GM06990 (cell line): ENCODE measurements around the gene ZBTB1.

Experiments used
- DNase-seq: peaks from one replicate; pipeline ENCODE4 v3.0.0-alpha.2; 2011; ENCODE audit not compliant: insufficient read length; ENCODE audit errors: extremely low read depth
- H3K27me3 ChIP-seq: replicated peaks from 2 replicates; pipeline ENCODE4 v1.6.0; 2011; ENCODE audit warnings: low read length; ENCODE audit not compliant: control insufficient read depth, insufficient read depth
- H3K36me3 ChIP-seq: 2 replicates; pipeline ENCODE4 v1.5.1; 2011; ENCODE audit warnings: low read length; ENCODE audit not compliant: control insufficient read depth, insufficient read depth
- H3K4me3 ChIP-seq: replicated peaks from 2 replicates; pipeline ENCODE4 v1.5.1; 2011; ENCODE audit warnings: low read depth, mild to moderate bottlenecking, control low read depth, low read length
- TF ChIP-seq, protein P1 (sequence below): IDR thresholded peaks from 2 replicates; pipeline ENCODE4 v1.5.1; 2011; ENCODE audit warnings: low read length, control low read depth, mild to moderate bottlenecking, inconsistent platforms; ENCODE audit not compliant: insufficient read depth, poor library complexity, severe bottlenecking

Gene ZBTB1

DNA sequence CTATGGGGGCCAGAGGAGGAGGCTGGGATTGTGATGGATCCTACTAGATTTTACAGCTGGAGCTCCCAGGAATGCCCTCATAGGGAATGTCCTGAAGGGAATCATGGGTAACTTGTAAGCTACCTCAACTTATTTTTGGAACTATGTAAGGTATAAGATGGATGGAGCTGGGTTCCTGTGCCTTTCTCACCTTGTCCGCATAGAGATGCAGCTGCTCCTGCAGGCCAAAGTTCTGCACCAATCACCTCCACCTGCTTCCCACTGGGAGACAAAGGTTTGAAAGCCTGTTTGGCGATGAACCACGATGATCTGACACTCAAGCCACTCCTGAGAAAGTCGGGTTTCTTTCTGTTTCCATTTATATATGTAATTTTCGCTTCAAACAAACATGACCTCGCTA lies 39.9 kb upstream of the ZBTB1 start:
- no peaks in the 10 kb centered on the region for H3K27me3 ChIP-seq
- peak overlapping the region; percentile 76 for H3K4me3 ChIP-seq
- TF ChIP-seq, protein P1, sequence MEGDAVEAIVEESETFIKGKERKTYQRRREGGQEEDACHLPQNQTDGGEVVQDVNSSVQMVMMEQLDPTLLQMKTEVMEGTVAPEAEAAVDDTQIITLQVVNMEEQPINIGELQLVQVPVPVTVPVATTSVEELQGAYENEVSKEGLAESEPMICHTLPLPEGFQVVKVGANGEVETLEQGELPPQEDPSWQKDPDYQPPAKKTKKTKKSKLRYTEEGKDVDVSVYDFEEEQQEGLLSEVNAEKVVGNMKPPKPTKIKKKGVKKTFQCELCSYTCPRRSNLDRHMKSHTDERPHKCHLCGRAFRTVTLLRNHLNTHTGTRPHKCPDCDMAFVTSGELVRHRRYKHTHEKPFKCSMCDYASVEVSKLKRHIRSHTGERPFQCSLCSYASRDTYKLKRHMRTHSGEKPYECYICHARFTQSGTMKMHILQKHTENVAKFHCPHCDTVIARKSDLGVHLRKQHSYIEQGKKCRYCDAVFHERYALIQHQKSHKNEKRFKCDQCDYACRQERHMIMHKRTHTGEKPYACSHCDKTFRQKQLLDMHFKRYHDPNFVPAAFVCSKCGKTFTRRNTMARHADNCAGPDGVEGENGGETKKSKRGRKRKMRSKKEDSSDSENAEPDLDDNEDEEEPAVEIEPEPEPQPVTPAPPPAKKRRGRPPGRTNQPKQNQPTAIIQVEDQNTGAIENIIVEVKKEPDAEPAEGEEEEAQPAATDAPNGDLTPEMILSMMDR, result no peak
- no peak for DNase-seq
- H3K36me3 ChIP-seq, result peaks cover 2% of the 10 kb centered on the region

DNA sequence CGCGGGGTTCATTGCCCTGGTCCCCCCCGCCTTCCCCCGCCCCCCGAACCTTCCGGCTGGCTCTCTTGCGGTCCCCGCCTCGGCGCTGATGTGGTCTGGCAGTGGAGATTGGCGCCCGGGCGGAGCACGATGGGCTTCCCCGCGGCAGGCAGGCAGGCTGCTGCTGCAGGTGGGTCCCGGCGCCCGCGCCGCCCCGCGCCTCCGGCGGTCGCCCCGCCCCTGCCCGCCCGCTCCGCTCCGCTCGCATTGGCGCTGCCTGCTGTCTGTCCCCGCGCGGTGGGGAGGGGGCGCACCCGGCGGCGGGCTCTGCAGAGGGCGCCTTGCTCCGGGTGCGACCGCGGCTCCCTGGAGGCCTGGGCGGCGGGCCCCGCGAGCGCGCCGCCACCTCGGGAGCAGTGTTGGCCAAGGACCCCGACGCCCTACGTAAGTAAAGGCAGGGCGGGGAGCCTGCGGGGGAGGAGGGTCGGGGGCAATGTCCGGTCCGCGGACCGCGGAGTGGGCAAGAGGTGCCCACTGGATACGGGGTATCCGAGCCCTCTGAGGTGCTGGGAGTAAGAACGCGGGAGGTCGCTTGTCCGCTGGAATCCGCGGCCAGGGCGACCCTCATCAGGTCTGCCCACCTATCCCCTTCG lies 39.3 kb upstream of the ZBTB1 start, which contains the start of gene AKAP5:
Gene AKAP5, plus strand, starts transcription at position 309 of the 632 bp plus-strand sequence. CDS start 2,896 bp downstream, outside the sequence.
- Histone ChIP-seq H3K27me3 (no peaks in the 10 kb centered on the region), H3K4me3 (peak within 1 kb of the TSS; percentile 76), H3K36me3 (peaks cover 2% of the 10 kb centered on the region)
- peak; percentile 80 for DNase-seq
- TF ChIP-seq, protein P1, result no peak

DNA sequence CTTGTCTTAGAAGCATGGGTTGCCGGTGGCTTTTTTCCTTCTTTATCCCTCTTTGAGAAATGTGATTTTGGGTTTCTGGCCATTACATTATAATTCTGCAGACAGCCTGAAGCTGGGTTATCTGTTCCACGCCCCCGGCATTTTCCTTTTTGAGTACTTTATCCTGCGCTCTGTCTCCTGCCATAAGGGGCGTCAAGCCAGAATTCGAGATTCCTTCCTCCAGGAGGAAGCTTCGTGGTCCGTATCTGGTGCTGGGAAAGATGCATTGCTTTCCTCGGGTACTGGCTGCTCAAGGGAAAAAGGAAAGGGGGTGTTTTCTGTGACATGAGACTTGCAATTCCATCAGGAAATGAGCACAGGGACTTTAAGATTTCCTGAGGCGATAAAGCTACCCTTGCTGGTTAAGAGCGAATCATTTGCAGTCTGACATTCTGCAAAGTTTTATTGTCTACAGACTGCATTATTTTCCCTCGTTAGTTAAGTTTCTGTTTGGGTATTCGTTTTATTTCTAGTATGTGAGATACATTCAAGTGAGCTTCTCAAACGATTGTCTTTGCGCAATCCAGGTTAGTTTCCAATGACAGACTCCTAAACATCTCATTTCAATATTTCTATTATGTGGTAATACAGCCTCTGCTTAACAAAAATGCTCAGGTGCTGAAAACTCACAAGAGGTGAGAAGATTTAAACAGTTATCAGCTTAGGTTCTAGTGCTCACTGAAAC lies 38.6 kb upstream of the ZBTB1 start:
- no peak for DNase-seq
- peak overlapping the region; percentile 76 for H3K4me3 ChIP-seq
- peaks cover 2% of the 10 kb centered on the region for H3K36me3 ChIP-seq
- TF ChIP-seq, protein P1, result no peak
- H3K27me3 ChIP-seq, result no peaks in the 10 kb centered on the region

DNA sequence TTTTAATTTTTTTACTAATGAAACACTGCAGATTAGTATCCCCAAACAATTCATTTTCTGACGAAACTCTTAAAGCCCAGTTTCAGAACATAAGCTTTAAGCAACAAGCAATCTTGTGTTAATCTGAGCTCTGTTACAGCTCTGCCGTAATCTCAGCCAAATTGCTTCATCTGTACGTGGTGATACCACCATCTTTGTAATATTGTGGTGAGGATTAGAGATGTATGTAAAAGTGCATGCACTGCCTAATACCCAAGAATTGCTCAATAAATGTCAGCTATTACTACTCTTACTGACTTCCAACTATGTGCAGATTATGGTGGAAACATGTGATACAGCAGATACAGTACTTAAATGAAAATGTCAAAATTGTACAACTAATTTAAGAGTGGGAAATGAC lies 37.5 kb upstream of the ZBTB1 start:
- Histone ChIP-seq H3K4me3 (no peak overlapping the region), H3K27me3 (no peaks in the 10 kb centered on the region), H3K36me3 (no peaks in the 10 kb centered on the region)
- DNase-seq, result no peak
- TF ChIP-seq, protein P1, result no peak

DNA sequence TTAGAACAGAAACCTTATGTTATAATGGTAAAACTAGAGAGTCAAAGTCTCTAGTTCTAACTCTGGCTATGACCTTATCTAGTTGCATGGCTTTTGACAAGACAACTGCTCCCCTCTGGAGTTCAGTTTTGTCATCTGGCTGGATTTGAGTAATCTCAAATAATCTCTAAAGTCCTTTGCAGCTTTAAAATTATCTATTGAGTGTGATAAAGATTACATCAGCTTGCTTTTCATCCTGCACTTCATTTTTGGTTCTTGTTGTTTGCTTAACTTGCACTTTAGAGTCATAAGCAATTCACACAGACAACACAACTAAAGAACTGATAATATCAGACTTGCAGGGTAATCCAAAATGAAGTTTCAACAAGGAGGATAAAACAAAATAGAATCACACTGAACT lies 37.0 kb upstream of the ZBTB1 start:
- H3K4me3 ChIP-seq, result no peak overlapping the region
- no peak for DNase-seq
- H3K27me3 ChIP-seq, result no peaks in the 10 kb centered on the region
- TF ChIP-seq, protein P1, result no peak
- no peaks in the 10 kb centered on the region for H3K36me3 ChIP-seq

DNA sequence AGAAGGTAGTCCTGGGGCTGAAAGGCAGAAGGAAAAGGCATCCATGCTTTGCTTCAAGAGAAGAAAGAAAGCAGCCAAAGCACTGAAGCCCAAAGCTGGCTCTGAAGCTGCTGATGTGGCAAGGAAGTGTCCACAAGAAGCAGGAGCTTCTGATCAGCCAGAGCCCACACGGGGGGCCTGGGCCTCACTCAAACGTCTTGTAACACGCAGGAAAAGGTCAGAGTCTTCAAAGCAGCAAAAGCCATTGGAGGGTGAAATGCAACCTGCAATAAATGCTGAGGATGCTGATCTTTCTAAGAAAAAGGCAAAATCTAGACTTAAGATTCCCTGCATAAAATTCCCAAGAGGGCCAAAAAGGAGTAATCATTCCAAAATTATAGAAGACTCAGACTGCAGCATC lies 36.1 kb upstream of the ZBTB1 start:
- Histone ChIP-seq H3K27me3 (no peaks in the 10 kb centered on the region), H3K4me3 (no peak overlapping the region), H3K36me3 (no peaks in the 10 kb centered on the region)
- DNase-seq, result no peak
- TF ChIP-seq, protein P1, result no peak
